ENCODE results near the gene PDE5A. TPM values are rescaled to one million over a fixed set of nuclear protein-coding genes. Genes with fewer than 3 reads are reported as not detected.
"Not testable (repeated sequence)": the region's sequence is repeated elsewhere in the genome, so short reads cannot be mapped to it uniquely, and the experiment has no call there.

Gene PDE5A
- total RNA-seq, 1 donor from 2014 or later, result 58.0 TPM

GRCh38 chr4:119478446-119479179 lies 150.0 kb downstream of the PDE5A start:
- H3K4me3 ChIP-seq, result no peak overlapping the region
- H3K27ac ChIP-seq, result no peak overlapping the region
- no peaks in the 10 kb centered on the region for H3K27me3 ChIP-seq
- H3K36me3 ChIP-seq, result peaks cover 48% of the 10 kb centered on the region
- H3K4me1 ChIP-seq, result no peaks in the 10 kb centered on the region
- ATAC-seq, result peak; percentile 27
- no peaks in the 10 kb centered on the region for H3K9me3 ChIP-seq
- intact Hi-C loops (cut with DNase I), result no loop called here
- DNase-seq, result no peak
- TF ChIP-seq CTCF (IDR thresholded peaks at IDR 0.05), result no peak

GRCh38 chr4:119477412-119478053 lies 151.1 kb downstream of the PDE5A start:
- intact Hi-C loops (cut with DNase I), result no loop called here
- no peak for TF ChIP-seq CTCF (IDR thresholded peaks at IDR 0.05)
- ATAC-seq, result no peak

GRCh38 chr4:119471259-119471658 lies 157.3 kb downstream of the PDE5A start:
- ATAC-seq, result no peak
- DNase-seq, result no peak
- Histone ChIP-seq H3K9me3 (no peaks in the 10 kb centered on the region), H3K27me3 (no peaks in the 10 kb centered on the region), H3K4me3 (no peak overlapping the region), H3K4me1 (no peaks in the 10 kb centered on the region), H3K27ac (no peak overlapping the region), H3K36me3 (peaks cover 78% of the 10 kb centered on the region)
- intact Hi-C loops (cut with DNase I), result no loop called here
- no peak for TF ChIP-seq CTCF (IDR thresholded peaks at IDR 0.05)

More at GRCh38 chr4:119477412-119478053, 151.1 kb downstream of the PDE5A start:
- no peak for DNase-seq
- Histone ChIP-seq H3K27ac (no peak overlapping the region), H3K9me3 (no peaks in the 10 kb centered on the region), H3K27me3 (no peaks in the 10 kb centered on the region), H3K4me3 (no peak overlapping the region), H3K36me3 (peaks cover 57% of the 10 kb centered on the region), H3K4me1 (no peaks in the 10 kb centered on the region)

- DNase-seq; H3K4me1 ChIP-seq; H3K27me3 ChIP-seq; H3K9me3 ChIP-seq; H3K27ac ChIP-seq; H3K4me3 ChIP-seq; intact Hi-C loops (cut with DNase I); ATAC-seq: not testable (repeated sequence)
- peaks cover 76% of the 10 kb centered on the region for H3K36me3 ChIP-seq
Observed at GRCh38 chr4:119470737-119471063, 157.9 kb downstream of the PDE5A start.

GRCh38 chr4:119470021-119470736 lies 158.4 kb downstream of the PDE5A start:
- H3K27ac ChIP-seq; H3K9me3 ChIP-seq; DNase-seq; H3K4me3 ChIP-seq; H3K4me1 ChIP-seq; intact Hi-C loops (cut with DNase I); H3K27me3 ChIP-seq; ATAC-seq: not testable (repeated sequence)
- H3K36me3 ChIP-seq, result peaks cover 75% of the 10 kb centered on the region

- H3K27ac ChIP-seq; intact Hi-C loops (cut with DNase I); H3K9me3 ChIP-seq; H3K4me3 ChIP-seq; DNase-seq; ATAC-seq; H3K4me1 ChIP-seq; H3K27me3 ChIP-seq: not testable (repeated sequence)
- peaks cover 69% of the 10 kb centered on the region for H3K36me3 ChIP-seq
Observed at GRCh38 chr4:119469039-119469438, 159.6 kb downstream of the PDE5A start.

- H3K27me3 ChIP-seq; H3K9me3 ChIP-seq; H3K4me1 ChIP-seq; ATAC-seq; H3K4me3 ChIP-seq; intact Hi-C loops (cut with DNase I); H3K27ac ChIP-seq; DNase-seq: not testable (repeated sequence)
- peaks cover 44% of the 10 kb centered on the region for H3K36me3 ChIP-seq
- peak; percentile 12 for TF ChIP-seq CTCF (IDR thresholded peaks at IDR 0.05)
Observed at GRCh38 chr4:119462733-119463132, 165.9 kb downstream of the PDE5A start.

GRCh38 chr4:119455734-119456133 lies 172.9 kb downstream of the PDE5A start:
- ATAC-seq; H3K27me3 ChIP-seq; H3K4me1 ChIP-seq; H3K36me3 ChIP-seq; H3K9me3 ChIP-seq; intact Hi-C loops (cut with DNase I): not testable (repeated sequence)
- Histone ChIP-seq H3K4me3 (peak overlapping the region; percentile 67), H3K27ac (peak overlapping the region; percentile 98)
- DNase-seq, result peak; percentile 66
